GM23338 (cell line): Measurements from ENCODE around the gene AFF3. TPM values are rescaled to one million over a fixed set of nuclear protein-coding genes. Genes with fewer than 3 reads are reported as not detected.

Experiments used
- ATAC-seq: fragments of 200-7000 bp; cut with Tn5 transposase; 3 replicates; pipeline ENCODE4 v1.9.1; 2020
- DNase-seq: peaks from one replicate; pipeline ENCODE4 v3.0.0-alpha.2; 2015; ENCODE audit warnings: low spot score
- H2AFZ ChIP-seq: fragments of 200-600 bp; sonication (generic); 2 replicates; pipeline ENCODE4 v1.8.0; 2016; ENCODE audit warnings: antibody characterized with exemption, mild to moderate bottlenecking, moderate library complexity
- H3F3A ChIP-seq: fragments of 200-600 bp; sonication (generic); replicated peaks from 2 replicates; pipeline ENCODE4 v1.8.0; 2017; ENCODE audit warnings: antibody characterized with exemption, mixed run types, low read depth
- H3K27ac ChIP-seq: fragments of 200-600 bp; sonication (generic); 2 replicates; pipeline ENCODE4 v1.6.1; 2016; ENCODE audit warnings: low read depth
- H3K27me3 ChIP-seq: fragments of 200-600 bp; sonication (generic); 2 replicates; pipeline ENCODE4 v1.8.0; 2016; ENCODE audit warnings: mild to moderate bottlenecking, mixed run types, moderate library complexity; ENCODE audit not compliant: insufficient read depth
- H3K36me3 ChIP-seq: fragments of 200-600 bp; sonication (generic); 2 replicates; pipeline ENCODE4 v1.8.0; 2016; ENCODE audit warnings: mild to moderate bottlenecking; ENCODE audit not compliant: insufficient read depth
- H3K4me1 ChIP-seq: fragments of 200-600 bp; sonication (generic); 2 replicates; pipeline ENCODE4 v1.8.0; 2016; ENCODE audit warnings: mild to moderate bottlenecking, moderate library complexity; ENCODE audit not compliant: insufficient read depth
- H3K4me2 ChIP-seq: fragments of 200-600 bp; sonication (generic); 2 replicates; pipeline ENCODE4 v1.7.1; 2017; ENCODE audit warnings: mixed run types
- H3K4me3 ChIP-seq: fragments of 200-600 bp; sonication (generic); 2 replicates; pipeline ENCODE4 v1.6.1; 2016; ENCODE audit warnings: mixed run types
- H3K79me2 ChIP-seq: fragments of 200-600 bp; sonication (generic); replicated peaks from 2 replicates; pipeline ENCODE4 v1.8.0; 2017; ENCODE audit warnings: mild to moderate bottlenecking; ENCODE audit not compliant: insufficient read depth
- H3K9me2 ChIP-seq: fragments of 200-600 bp; sonication (generic); 2 replicates; pipeline ENCODE4 v1.8.0; 2017; ENCODE audit not compliant: insufficient read depth
- H4K20me1 ChIP-seq: fragments of 200-600 bp; sonication (generic); replicated peaks from 2 replicates; pipeline ENCODE4 v1.8.0; 2017; ENCODE audit warnings: mild to moderate bottlenecking; ENCODE audit not compliant: insufficient read depth
- H3K27ac Mint-ChIP-seq: 2 replicates; pipeline ENCODE4 v1.8.0; 2020; ENCODE audit warnings: inconsistent platforms, mild to moderate bottlenecking, moderate library complexity, mixed read lengths
- H3K27me3 Mint-ChIP-seq: 3 replicates; pipeline ENCODE4 v1.8.0; 2022; ENCODE audit warnings: low read depth, mild to moderate bottlenecking, moderate library complexity, mixed read lengths, inconsistent platforms; ENCODE audit not compliant: insufficient read depth, poor library complexity
- H3K36me3 Mint-ChIP-seq: 3 replicates; pipeline ENCODE4 v1.8.0; 2021; ENCODE audit warnings: low read depth, mild to moderate bottlenecking, inconsistent platforms, moderate library complexity, mixed read lengths
- H3K4me1 Mint-ChIP-seq: 3 replicates; pipeline ENCODE4 v1.8.0; 2020; ENCODE audit warnings: mild to moderate bottlenecking, inconsistent platforms, mixed read lengths
- H3K4me3 Mint-ChIP-seq: 3 replicates; pipeline ENCODE4 v1.8.0; 2021; ENCODE audit warnings: moderate library complexity, mild to moderate bottlenecking, inconsistent platforms, mixed read lengths
- H3K9me3 Mint-ChIP-seq: 3 replicates; pipeline ENCODE4 v1.8.0; 2020; ENCODE audit warnings: moderate library complexity, mild to moderate bottlenecking, inconsistent platforms, mixed read lengths
- CTCF ChIP-seq, 2 experiments: fragments of 200-600 bp in 1 of 2; sonication (generic) in 1 of 2; conservative IDR thresholded peaks; 2 replicates each; pipeline versions ENCODE4 v1.5.1 to v1.6.1; 2016 to 2017; ENCODE audit warnings: antibody characterized with exemption in 2 of 2, low read depth in 2 of 2, mild to moderate bottlenecking in 2 of 2, moderate library complexity in 1 of 2
- ETS1 ChIP-seq: IDR thresholded peaks from 2 replicates; pipeline ENCODE4 v1.6.1; 2016; ENCODE audit warnings: antibody characterized with exemption
- EZH2 ChIP-seq: fragments of 200-600 bp; sonication (generic); IDR thresholded peaks from one replicate; pipeline ENCODE4 v1.8.0; 2017; ENCODE audit warnings: antibody characterized with exemption, mild to moderate bottlenecking, low read depth; ENCODE audit not compliant: unreplicated experiment
- EZH2phosphoT487 ChIP-seq: fragments of 200-600 bp; sonication (generic); IDR thresholded peaks from one replicate; pipeline ENCODE4 v1.8.1; 2018; ENCODE audit warnings: antibody characterized with exemption; ENCODE audit not compliant: unreplicated experiment
- JUNB ChIP-seq: IDR thresholded peaks from one replicate; pipeline ENCODE4 v1.6.1; 2016; ENCODE audit warnings: antibody characterized with exemption; ENCODE audit not compliant: unreplicated experiment
- POLR2AphosphoS5 ChIP-seq: IDR thresholded peaks from 2 replicates; pipeline ENCODE4 v1.6.1; 2016; ENCODE audit warnings: antibody characterized with exemption, low read depth
- REST ChIP-seq: IDR thresholded peaks from one replicate; pipeline ENCODE4 v1.6.1; 2018; ENCODE audit warnings: antibody characterized with exemption; ENCODE audit not compliant: unreplicated experiment
- STAT1 ChIP-seq: IDR thresholded peaks from one replicate; pipeline ENCODE4 v1.6.1; 2016; ENCODE audit warnings: antibody characterized with exemption; ENCODE audit not compliant: unreplicated experiment
- ZNF114 ChIP-seq: fragments of 250-450 bp; sonication (Bioruptor Pico); IDR thresholded peaks from 2 replicates; pipeline ENCODE4 v1.5.0; 2020; ENCODE audit warnings: mild to moderate bottlenecking, moderate library complexity
- ZNF331 ChIP-seq: fragments of 250-450 bp; sonication (Bioruptor Pico); IDR thresholded peaks from 2 replicates; pipeline ENCODE4 v1.5.0; 2020; ENCODE audit warnings: low read depth, mild to moderate bottlenecking, moderate library complexity
- ZNF462 ChIP-seq: fragments of 250-450 bp; sonication (Bioruptor Pico); IDR thresholded peaks from 2 replicates; pipeline ENCODE4 v1.5.0; 2020; ENCODE audit warnings: mild to moderate bottlenecking, moderate library complexity
- polyA plus RNA-seq: library from polyadenylated mRNA; unstranded; fragments of >200 nt; fragmentation: Nextera tagmentation; extraction: Ambion mirVana; gene quantifications from 2 replicates; pipeline ENCODE4 v1.2.1, GENCODE V29; 2016
- total RNA-seq: library from RNA; depleted of rRNA; stranded (reverse); fragments of >200 nt; shearing (Covaris generic); gene quantifications from 2 replicates; pipeline ENCODE4 v1.2.3, GENCODE V29; 2014

Gene AFF3
- total and polyA plus RNA-seq, 2 experiments from 2014 or later = 0.73 to 1.4 TPM

GRCh38 chr2:99701503-99701902, 440.9 kb downstream of the AFF3 start (continued):
- no peak for TF ChIP-seq CTCF (conservative IDR thresholded peaks at IDR 0.05; ENCODE audit: low read depth in 2 of 2)
- no peak for TF ChIP-seq ETS1
- no peak for TF ChIP-seq STAT1
- TF ChIP-seq POLR2AphosphoS5 = no peak

GRCh38 chr2:99700482-99701398, 441.6 kb downstream of the AFF3 start:
- H3F3A ChIP-seq = no peaks in the 10 kb centered on the region
- H3K79me2 ChIP-seq = no peaks in the 10 kb centered on the region
- Mint-ChIP-seq H3K4me3 (no peak overlapping the region), H3K9me3 (no peaks in the 10 kb centered on the region), H3K27ac (no peak overlapping the region; the same call in 1 of the 2 replicates), H3K4me1 (peaks cover 6% of the 10 kb centered on the region; the same call in 2 of the 3 replicates), H3K27me3 (no peaks in the 10 kb centered on the region), H3K36me3 (no peaks in the 10 kb centered on the region)
- no peaks in the 10 kb centered on the region for H3K4me1 ChIP-seq
- H3K36me3 ChIP-seq = no peaks in the 10 kb centered on the region
- H4K20me1 ChIP-seq = no peaks in the 10 kb centered on the region
- no peaks in the 10 kb centered on the region for H3K27me3 ChIP-seq
- no peak overlapping the region for H3K27ac ChIP-seq
- H3K4me2 ChIP-seq = no peak overlapping the region
- no peak for DNase-seq
- no peak overlapping the region for H3K4me3 ChIP-seq
- H3K9me2 ChIP-seq = no peaks in the 10 kb centered on the region; the same call in 1 of the 2 replicates
- no peak for ATAC-seq
- no peak overlapping the region for H2AFZ ChIP-seq
- TF ChIP-seq ZNF114 (no peak), REST (no peak), ZNF462 (CRISPR knock-in tag) (no peak), JUNB (no peak), EZH2 (no peak), STAT1 (no peak), ZNF331 (CRISPR knock-in tag) (no peak), EZH2phosphoT487 (no peak)
